ENCODE results near the gene EIF3L.

- no peak for TF ChIP-seq CTCF (IDR thresholded peaks at IDR 0.05; ENCODE audit: borderline replicate concordance, extremely low read depth, low read length, poor library complexity, severe bottlenecking)
- TF ChIP-seq EZH2 (IDR thresholded peaks at IDR 0.05; ENCODE audit: borderline replicate concordance, low read depth, low read length, severe bottlenecking): no peak
Measured at GRCh38 chr22:37855462-37855861, 6.2 kb downstream of the EIF3L start.

Data from DND-41 (cell line).